Epidermal melanocyte (primary cell): ENCODE measurements around the gene PNN.
"Not testable (repeated sequence)": the region's sequence is repeated elsewhere in the genome, so short reads cannot be mapped to it uniquely, and the experiment has no call there.

ENCODE experiments used
- DNase-seq: peaks from one replicate; pipeline ENCODE4 v3.0.0; 2011; ENCODE audit warnings: low spot score; ENCODE audit not compliant: insufficient read length

Gene PNN

GRCh38 chr14:39174560-39175444 is at the start of gene PNN:
PNN (plus strand) TSS chr14:39175254; CDS start chr14:39175280, 26 bp downstream.
- peak; percentile 90 for DNase-seq

- not testable (repeated sequence) for DNase-seq
Measured at GRCh38 chr14:39137835-39138234, 37.2 kb upstream of the PNN start.

- no peak for DNase-seq
Measured at GRCh38 chr14:39138440-39138839, 36.6 kb upstream of the PNN start.

- DNase-seq, result no peak
Measured at GRCh38 chr14:39140170-39140569, 34.9 kb upstream of the PNN start.

GRCh38 chr14:39141623-39142022 is 33.4 kb upstream of the PNN start:
- DNase-seq, result not testable (repeated sequence)

GRCh38 chr14:39143226-39143625 is 31.8 kb upstream of the PNN start:
- not testable (repeated sequence) for DNase-seq

- DNase-seq, result no peak
Measured at GRCh38 chr14:39145266-39145966, 29.6 kb upstream of the PNN start.

GRCh38 chr14:39154594-39155189 is 20.4 kb upstream of the PNN start:
- no peak for DNase-seq

- no peak for DNase-seq
Measured at GRCh38 chr14:39157491-39157890, 17.6 kb upstream of the PNN start.

GRCh38 chr14:39158222-39158858 is 16.7 kb upstream of the PNN start:
- no peak for DNase-seq

GRCh38 chr14:39160494-39160893 is 14.6 kb upstream of the PNN start:
- DNase-seq, result no peak

- DNase-seq, result not testable (repeated sequence)
Measured at GRCh38 chr14:39167797-39168320, 7.2 kb upstream of the PNN start.

- DNase-seq, result no peak
Measured at GRCh38 chr14:39168591-39168990, 6.5 kb upstream of the PNN start.

GRCh38 chr14:39169541-39169900 is 5.5 kb upstream of the PNN start:
- no peak for DNase-seq

- DNase-seq, result no peak
Measured at GRCh38 chr14:39173198-39173597, 1.9 kb upstream of the PNN start.

GRCh38 chr14:39175445-39176262 is 600 bp downstream of the PNN start:
- no peak for DNase-seq

GRCh38 chr14:39176263-39177167 is 1.5 kb downstream of the PNN start:
- no peak for DNase-seq

- DNase-seq, result no peak
Measured at GRCh38 chr14:39177168-39177545, 2.1 kb downstream of the PNN start.

GRCh38 chr14:39179042-39179441 is 4.0 kb downstream of the PNN start:
- DNase-seq, result no peak

- DNase-seq, result no peak
Measured at GRCh38 chr14:39180553-39180952, 5.5 kb downstream of the PNN start.
